SU-DHL-6 (cell line): ENCODE results near the gene UBAC2.

ENCODE experiments used
- EZH2phosphoT487 ChIP-seq: fragments of 200-600 bp; sonication (generic), shearing (Covaris generic); conservative IDR thresholded peaks from 2 replicates; pipeline ENCODE4 v1.6.1; 2018; ENCODE audit warnings: mild to moderate bottlenecking, antibody characterized with exemption, low read length, moderate library complexity, mixed read lengths
- TF ChIP-seq, protein P1 (sequence below): fragments of 200-600 bp; sonication (generic); IDR thresholded peaks from one replicate; pipeline ENCODE4 v1.5.1; 2017; ENCODE audit warnings: antibody characterized with exemption, mild to moderate bottlenecking, low read length, moderate library complexity; ENCODE audit not compliant: insufficient read depth, poor library complexity, severe bottlenecking

DNA sequence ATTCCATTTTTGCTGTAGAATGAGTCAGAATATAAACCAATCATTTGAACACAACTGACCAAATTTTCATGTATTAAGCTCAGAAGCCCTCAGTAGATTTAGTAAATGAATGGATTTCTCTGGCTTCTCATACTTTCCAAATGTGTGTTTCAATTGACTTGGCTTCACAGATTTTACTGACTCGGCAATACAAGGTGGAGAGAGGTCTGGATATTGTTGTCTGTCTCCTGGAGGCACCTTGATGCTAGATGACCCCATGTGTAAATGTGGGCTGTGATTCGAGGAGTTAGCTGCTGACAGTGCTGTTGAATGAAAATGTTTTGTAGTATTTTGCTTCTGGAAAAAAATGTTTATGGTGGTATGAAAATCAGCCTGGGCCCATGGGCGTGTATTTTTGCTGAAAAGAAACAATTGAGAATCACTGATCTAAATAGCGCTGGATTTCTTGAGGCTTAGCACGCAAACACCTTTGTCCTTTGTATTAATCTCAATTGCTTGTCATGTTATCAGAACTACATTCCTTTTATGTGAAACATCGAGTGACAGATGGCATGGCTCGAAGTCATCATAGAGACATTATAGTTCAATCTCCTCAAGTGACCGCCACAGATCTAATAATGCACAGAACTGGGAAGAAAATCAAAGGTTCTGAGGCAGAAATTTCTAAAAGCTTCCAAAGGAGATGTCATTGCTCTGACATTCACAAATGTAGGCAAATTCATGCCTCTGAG, 41.2 kb upstream of the UBAC2 start:
- TF ChIP-seq, protein P1, sequence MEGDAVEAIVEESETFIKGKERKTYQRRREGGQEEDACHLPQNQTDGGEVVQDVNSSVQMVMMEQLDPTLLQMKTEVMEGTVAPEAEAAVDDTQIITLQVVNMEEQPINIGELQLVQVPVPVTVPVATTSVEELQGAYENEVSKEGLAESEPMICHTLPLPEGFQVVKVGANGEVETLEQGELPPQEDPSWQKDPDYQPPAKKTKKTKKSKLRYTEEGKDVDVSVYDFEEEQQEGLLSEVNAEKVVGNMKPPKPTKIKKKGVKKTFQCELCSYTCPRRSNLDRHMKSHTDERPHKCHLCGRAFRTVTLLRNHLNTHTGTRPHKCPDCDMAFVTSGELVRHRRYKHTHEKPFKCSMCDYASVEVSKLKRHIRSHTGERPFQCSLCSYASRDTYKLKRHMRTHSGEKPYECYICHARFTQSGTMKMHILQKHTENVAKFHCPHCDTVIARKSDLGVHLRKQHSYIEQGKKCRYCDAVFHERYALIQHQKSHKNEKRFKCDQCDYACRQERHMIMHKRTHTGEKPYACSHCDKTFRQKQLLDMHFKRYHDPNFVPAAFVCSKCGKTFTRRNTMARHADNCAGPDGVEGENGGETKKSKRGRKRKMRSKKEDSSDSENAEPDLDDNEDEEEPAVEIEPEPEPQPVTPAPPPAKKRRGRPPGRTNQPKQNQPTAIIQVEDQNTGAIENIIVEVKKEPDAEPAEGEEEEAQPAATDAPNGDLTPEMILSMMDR = no peak
- TF ChIP-seq EZH2phosphoT487 = no peak
